ENCODE measurements around the gene PPP2R2D.
"Not testable (repeated sequence)": the region's sequence is repeated elsewhere in the genome, so short reads cannot be mapped to it uniquely, and the experiment has no call there.

The PPP2R2D gene

GRCh38 chr10:131930150-131930549 lies 29.3 kb downstream of the PPP2R2D start:
- no peak for DNase-seq

- no peak for DNase-seq
These were observed 29.9 kb downstream of the PPP2R2D start for GRCh38 chr10:131930586-131931330.

- DNase-seq: no peak
These were observed 31.2 kb downstream of the PPP2R2D start for GRCh38 chr10:131931981-131932380.

- DNase-seq: no peak
These were observed 32.3 kb downstream of the PPP2R2D start for GRCh38 chr10:131933016-131933695.

GRCh38 chr10:131933696-131934086 lies 32.9 kb downstream of the PPP2R2D start:
- no peak for DNase-seq

GRCh38 chr10:131934769-131935168 lies 34.0 kb downstream of the PPP2R2D start:
- no peak for DNase-seq

GRCh38 chr10:131935260-131935659 lies 34.5 kb downstream of the PPP2R2D start:
- no peak for DNase-seq

GRCh38 chr10:131936294-131936693 lies 35.5 kb downstream of the PPP2R2D start:
- DNase-seq: no peak

- DNase-seq: no peak
These were observed 35.9 kb downstream of the PPP2R2D start for GRCh38 chr10:131936736-131937135.

- DNase-seq: no peak
These were observed 37.0 kb downstream of the PPP2R2D start for GRCh38 chr10:131937836-131938235.

GRCh38 chr10:131938681-131939080 lies 37.9 kb downstream of the PPP2R2D start:
- no peak for DNase-seq

GRCh38 chr10:131942455-131942854 lies 41.6 kb downstream of the PPP2R2D start:
- DNase-seq: no peak

GRCh38 chr10:131943021-131943814 lies 42.4 kb downstream of the PPP2R2D start:
- peak; percentile 49 for DNase-seq

- no peak for DNase-seq
These were observed 43.6 kb downstream of the PPP2R2D start for GRCh38 chr10:131944412-131944811.

GRCh38 chr10:131944976-131945695 lies 44.3 kb downstream of the PPP2R2D start:
- no peak for DNase-seq

- no peak for DNase-seq
These were observed 45.5 kb downstream of the PPP2R2D start for GRCh38 chr10:131946321-131946751.

GRCh38 chr10:131946880-131947279 lies 46.1 kb downstream of the PPP2R2D start:
- no peak for DNase-seq

GRCh38 chr10:131947631-131948347 lies 47.0 kb downstream of the PPP2R2D start:
- DNase-seq: no peak

- no peak for DNase-seq
These were observed 47.7 kb downstream of the PPP2R2D start for GRCh38 chr10:131948501-131948900.

GRCh38 chr10:131949041-131949862 lies 48.4 kb downstream of the PPP2R2D start:
- DNase-seq: no peak

GRCh38 chr10:131949908-131950307 lies 49.1 kb downstream of the PPP2R2D start:
- DNase-seq: not testable (repeated sequence)

All from DMS53 (cell line).